Kidney capillary endothelial cell (primary cell): ENCODE data around the gene RPS6KL1.
A peak's percentile ranks its signal among the peaks of the same experiment; 100 is the strongest.

ENCODE experiments used
- DNase-seq: peaks from one replicate; pipeline ENCODE4 v3.0.0-alpha.2; 2018; ENCODE audit warnings: low spot score

RPS6KL1 gene

GRCh38 chr14:74888164-74889158, 34.6 kb downstream of the RPS6KL1 start:
- DNase-seq: no peak

GRCh38 chr14:74886001-74886400, 37.1 kb downstream of the RPS6KL1 start:
- DNase-seq: no peak

GRCh38 chr14:74882103-74882920, 40.7 kb downstream of the RPS6KL1 start:
- no peak for DNase-seq

- peak; percentile 80 for DNase-seq
Observed at GRCh38 chr14:74881431-74882102, 41.5 kb downstream of the RPS6KL1 start, which contains the start of gene DLST. Gene DLST, plus strand, starts transcription at chr14:74881916. Its CDS starts 38 bp downstream, at chr14:74881954.

- no peak for DNase-seq
Observed at GRCh38 chr14:74879427-74880182, 43.5 kb downstream of the RPS6KL1 start.

GRCh38 chr14:74875941-74876913, 46.8 kb downstream of the RPS6KL1 start, which contains the start of gene PROX2:
Gene PROX2, minus strand, starts transcription at chr14:74876145. Its CDS starts 12,311 bp downstream, at chr14:74863834.
- no peak for DNase-seq

GRCh38 chr14:74875204-74875603, 47.9 kb downstream of the RPS6KL1 start:
- DNase-seq: no peak

- DNase-seq: no peak
Observed at GRCh38 chr14:74871819-74872218, 51.2 kb downstream of the RPS6KL1 start.

- no peak for DNase-seq
Observed at GRCh38 chr14:74868739-74869138, 54.3 kb downstream of the RPS6KL1 start.

GRCh38 chr14:74867673-74868072, 55.4 kb downstream of the RPS6KL1 start:
- no peak for DNase-seq

- no peak for DNase-seq
Observed at GRCh38 chr14:74866708-74867389, 56.2 kb downstream of the RPS6KL1 start.

- DNase-seq: no peak
Observed at GRCh38 chr14:74865156-74865555, 57.9 kb downstream of the RPS6KL1 start.

GRCh38 chr14:74864198-74864597, 58.9 kb downstream of the RPS6KL1 start:
- DNase-seq: no peak

- no peak for DNase-seq
Observed at GRCh38 chr14:74863274-74863673, 59.8 kb downstream of the RPS6KL1 start.

GRCh38 chr14:74861734-74862090, 61.3 kb downstream of the RPS6KL1 start:
- DNase-seq: no peak

GRCh38 chr14:74860899-74861733, 61.9 kb downstream of the RPS6KL1 start:
- DNase-seq: peak; percentile 80

- no peak for DNase-seq
Observed at GRCh38 chr14:74859757-74860552, 63.1 kb downstream of the RPS6KL1 start.

- no peak for DNase-seq
Observed at GRCh38 chr14:74858022-74858421, 65.0 kb downstream of the RPS6KL1 start.
